HG03159 (cell line): Measurements from ENCODE around the gene ME3.
"Not testable (repeated sequence)": the region's sequence is repeated elsewhere in the genome, so short reads cannot be mapped to it uniquely, and the experiment has no call there.

ENCODE experiments used
- ATAC-seq: cut with Tn5 transposase; IDR thresholded peaks from one replicate; pipeline ENCODE4 v1.9.1; 2021; ENCODE audit warnings: mild to moderate bottlenecking, moderate library complexity; ENCODE audit not compliant: unreplicated experiment

The ME3 gene

DNA sequence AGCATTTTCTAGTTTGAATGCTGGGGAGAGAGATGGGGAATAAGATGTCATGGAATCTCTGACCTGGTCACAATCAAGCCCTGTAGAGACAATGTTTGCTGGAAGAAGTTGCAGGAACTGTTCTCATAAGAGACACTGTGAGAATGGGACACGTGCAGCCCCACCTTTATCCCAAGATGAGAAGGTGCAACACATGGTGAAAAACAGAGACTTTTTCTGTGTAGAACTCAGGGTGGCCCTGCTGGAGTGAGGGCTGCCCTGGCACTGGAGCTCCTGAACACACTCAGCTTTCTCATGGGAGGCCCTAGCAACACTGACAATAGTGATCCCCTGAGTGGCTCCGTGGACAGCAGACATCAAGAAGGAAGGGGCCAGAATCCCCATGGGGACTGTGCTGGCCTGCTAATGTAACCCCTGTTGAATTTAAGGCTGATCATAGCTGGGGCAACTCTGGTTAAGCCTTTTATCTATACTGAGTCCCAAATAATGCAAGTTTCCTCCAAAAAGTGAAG lies 106.6 kb downstream of the ME3 start:
- ATAC-seq: no peak

DNA sequence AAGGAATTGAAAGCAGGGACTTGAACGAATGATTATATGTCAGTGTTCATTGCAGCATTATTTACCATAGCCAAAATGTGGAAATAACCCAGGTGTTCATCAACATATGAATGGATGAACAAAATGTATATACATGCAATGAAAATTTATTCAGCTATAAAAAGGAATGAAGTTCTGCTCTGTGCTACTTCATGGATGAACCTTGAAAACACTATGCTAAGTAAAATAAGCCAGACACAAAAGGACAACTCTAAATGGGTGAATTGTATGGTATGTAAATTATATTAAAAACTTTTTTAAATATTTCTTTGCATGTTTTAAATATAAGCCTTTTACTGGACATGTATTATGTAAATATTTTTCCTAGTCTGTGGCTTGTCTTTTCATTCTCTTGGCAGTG lies 107.0 kb downstream of the ME3 start:
- no peak for ATAC-seq

DNA sequence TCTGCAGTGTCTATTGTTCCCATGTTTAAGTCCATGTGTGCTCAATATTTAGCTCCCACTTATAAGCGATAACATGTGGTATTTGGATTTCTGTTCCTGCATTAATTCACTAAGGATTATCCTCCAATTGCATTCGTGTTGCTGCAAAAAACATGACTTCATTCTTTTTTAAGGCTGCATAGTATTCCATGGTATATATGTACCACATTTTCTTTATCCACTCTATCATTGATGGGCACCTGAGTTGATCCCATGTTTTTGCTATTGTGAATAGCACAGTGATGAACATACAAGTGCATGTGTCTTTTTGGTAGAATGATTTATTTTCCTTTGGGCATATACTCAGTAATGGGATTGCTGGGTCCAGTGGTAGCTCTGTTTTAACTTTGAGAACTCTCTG lies 109.6 kb downstream of the ME3 start:
- not testable (repeated sequence) for ATAC-seq

DNA sequence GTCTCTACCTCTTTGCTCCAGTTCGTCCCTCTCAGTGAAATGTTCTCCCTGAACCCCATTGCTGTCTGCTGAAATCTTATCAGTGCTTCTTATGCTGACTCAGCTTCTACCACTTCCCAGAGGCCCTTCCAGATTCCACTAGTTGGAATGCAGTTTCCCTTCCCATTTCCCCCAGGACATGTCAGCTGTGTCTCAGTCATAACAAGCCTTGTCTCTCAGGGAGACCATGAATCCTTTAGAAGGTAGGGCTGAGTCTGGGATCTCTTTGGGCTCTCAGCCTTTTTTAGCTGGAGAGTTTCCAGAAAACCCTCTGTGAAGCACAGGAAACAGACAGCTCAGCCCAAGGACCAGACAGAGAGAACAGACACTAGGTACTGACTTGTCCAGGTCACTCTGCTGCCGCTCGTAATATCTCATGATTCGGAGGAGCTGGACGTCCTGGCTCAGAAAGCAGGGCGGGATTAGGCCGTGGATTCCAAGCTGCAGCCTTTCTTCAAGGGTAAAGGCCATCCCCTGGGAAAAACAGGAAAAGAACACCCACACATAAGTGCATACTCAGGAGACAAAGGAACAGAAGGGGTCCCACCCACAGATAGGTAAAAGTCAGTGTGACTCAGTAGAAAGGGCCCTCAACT lies 113.0 kb downstream of the ME3 start:
- no peak for ATAC-seq

DNA sequence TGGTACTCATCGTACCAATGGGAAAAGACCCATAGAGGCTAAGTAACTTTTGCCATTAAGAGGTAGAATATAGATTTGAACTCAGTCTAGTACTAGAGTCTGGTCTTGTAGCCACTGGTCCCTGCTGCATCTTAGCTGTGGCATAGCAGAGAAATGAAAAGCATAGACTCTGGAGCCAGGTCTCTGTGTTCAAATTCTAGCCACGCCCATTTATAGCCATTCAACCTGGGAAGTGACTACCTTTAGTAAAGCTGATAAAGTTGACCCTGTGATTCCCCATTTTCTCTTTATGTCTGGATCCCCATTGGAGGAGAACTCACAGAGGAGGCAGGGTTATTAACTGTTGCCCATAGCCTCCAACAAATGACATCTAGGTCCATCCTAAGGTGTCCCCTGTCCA lies 113.6 kb downstream of the ME3 start:
- no peak for ATAC-seq

DNA sequence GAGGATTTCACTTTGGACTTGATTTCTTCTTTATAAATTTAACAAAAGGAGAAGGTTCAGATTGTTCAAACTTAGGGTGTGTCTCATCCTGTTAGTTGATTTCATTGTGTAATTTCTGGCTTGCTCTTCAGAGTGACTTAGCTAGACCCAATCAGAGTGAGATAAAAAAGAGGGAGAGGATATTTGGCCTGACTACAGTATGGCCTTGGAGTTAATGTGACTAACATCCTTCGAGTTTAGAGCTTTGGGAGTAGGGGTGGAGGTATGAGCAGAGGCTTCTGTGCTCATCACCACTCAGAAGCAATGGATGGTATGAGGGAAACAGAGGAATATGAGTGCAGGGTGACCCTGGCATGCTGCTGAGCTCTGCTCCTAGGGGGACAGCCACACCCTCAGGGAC lies 114.2 kb downstream of the ME3 start:
- no peak for ATAC-seq

DNA sequence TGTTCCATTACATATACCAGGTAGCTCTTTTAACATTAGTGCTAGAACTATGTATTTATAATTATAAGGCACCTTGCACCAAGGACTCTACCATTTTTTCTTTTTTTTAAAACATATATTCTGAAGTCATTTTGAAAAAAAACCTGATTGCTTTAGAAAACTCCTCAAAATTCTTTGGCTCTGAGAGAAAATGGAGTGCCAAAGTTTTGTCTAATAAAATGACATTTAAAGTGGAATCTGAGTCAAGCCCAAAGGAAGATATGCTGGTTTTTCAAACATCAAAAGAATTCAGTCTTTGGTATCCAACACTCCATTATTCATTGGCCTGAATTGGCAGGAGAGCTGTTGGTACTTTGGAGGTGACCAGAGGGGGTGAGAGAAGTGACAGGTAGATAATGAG lies 116.5 kb downstream of the ME3 start:
- ATAC-seq: no peak

DNA sequence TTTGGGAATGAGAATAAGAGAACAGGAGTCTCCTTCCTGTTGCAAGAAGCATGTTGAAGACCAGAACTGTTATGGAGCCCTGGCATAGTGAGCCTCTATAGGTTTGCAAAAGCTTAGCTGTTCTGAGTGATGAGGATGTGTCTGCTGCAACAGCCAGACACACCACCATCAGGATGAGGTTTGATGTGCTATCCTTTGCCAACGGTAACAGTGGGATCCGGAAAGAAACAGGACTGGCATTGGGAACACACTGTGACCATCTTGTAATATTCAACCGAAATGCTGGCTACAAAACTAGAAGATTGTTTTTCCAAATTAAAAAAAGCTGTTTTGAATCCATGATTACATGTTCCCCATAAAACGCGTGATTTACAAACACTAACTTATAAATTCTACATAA lies 117.0 kb downstream of the ME3 start:
- ATAC-seq: no peak

DNA sequence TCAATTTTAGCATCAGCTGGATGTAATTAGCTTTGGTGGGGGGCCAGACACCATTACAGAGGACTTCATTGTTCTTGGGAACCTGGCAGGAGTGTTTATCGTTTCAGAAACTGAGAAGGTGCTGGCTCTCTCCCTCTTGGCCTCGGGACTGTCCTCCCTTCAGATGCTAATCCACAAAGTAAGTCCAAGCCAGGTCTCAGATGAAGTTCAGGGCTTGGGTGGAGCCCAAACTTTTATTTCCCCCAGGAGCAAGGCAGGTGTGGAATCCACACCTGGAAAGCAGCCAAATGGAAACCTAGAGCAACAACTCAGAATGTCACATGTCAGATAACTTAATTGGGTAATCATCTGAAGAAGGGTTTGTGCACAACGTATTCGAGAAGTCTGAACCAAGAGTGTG lies 119.2 kb downstream of the ME3 start:
- ATAC-seq: no peak

DNA sequence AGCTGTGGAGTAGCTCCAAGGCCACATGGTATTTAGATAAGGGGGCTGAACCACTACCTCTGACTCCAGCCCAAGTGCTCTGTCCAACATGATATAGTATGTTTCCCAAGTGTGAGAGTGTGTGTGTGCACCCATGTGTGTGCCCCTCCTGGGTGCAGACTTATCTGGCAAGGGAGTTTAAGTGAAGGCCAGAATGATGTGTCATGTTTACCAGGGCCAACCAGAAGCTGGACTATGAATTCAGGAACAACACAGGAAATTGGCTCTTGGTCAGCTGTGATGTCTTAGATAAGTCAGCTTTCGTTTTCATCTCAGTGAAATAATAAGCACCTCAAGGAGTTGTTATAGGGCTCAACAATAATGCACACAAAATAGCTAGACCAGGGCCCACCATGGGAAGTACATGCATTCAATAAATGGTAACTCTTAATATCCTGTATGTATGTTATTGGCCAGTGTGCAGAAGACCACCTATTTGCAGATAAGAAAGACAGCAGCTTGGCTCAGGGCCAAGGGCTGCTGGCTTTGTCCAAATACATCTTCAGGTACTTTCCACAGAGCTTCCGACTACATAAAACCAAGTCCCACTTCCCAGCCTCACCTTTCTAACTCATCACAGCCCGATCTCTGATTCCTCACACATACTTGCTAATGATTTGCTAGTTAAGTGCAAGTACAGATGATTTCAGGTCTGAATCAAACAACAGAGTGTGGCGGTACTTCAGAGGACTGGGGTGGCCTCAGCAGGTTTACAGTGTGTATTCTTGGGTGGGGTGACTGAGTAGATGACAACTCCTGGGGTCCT lies 120.9 kb downstream of the ME3 start:
- no peak for ATAC-seq

DNA sequence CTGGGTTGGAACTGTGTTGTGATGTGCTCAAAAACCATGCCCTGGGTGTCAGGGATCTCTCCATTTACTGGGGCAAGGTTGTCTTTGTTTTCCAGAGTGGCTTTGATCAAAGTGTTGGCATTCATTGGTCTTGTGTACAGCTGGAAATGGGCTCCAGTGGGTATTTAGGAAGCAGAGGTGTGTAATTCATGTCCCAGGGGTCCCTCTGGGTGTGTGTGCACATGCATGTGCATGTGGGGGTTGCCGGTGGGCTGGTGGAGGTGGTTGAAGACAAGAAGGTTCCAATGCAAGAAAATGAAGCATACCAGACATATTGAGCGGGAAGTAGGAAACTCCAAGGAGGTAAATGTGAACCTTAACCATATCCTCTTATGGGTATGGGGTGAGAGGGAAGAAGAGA lies 121.7 kb downstream of the ME3 start:
- no peak for ATAC-seq

DNA sequence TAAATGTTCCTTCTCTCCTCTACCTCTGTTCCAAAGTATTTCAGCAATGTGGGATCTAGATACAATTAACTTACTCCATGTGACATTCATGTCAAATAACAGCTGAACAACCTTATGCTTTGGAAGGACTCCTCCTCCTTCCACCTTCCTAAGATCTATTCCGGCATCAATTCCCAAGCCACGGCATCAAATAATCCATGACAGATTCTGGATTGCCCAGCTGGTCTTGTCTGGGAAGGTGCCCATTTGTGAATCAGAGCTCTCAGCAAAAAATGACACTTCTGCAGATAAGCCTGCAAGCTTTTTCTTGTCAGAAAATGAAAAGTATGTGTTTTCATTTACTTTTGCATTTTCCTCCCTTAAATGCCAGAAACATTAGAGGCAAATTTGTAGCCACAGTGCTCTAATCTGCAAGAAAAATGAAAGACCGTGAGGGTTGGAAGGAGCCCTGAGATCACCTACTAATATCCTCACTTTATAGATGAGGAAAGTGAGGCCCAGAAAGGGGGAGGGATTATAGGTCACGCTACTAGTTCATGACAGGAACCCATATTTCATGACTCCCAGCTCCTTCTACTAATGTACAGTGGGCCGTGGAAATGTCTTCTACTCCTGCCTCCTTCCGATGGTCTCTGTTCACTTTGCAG lies 124.0 kb downstream of the ME3 start:
- ATAC-seq: no peak

DNA sequence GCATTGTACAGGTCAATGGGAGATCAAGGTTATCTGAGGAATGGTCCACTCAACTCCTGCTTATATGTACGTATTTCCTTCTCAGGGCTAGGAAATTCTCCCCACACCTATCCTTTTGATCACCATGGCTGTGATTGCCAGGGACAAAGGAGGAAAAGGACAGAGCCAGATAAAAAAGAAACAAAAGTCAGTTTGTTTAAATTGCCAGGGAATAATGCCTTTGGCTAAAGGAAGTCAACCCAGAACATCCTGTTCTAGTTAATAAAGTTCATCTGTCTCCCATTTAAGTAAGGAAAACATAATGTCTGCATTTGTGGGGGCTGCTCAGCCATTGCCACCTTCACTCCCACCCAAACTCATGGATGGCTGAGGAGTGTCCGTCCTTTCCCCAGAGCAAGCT lies 124.7 kb downstream of the ME3 start:
- no peak for ATAC-seq

DNA sequence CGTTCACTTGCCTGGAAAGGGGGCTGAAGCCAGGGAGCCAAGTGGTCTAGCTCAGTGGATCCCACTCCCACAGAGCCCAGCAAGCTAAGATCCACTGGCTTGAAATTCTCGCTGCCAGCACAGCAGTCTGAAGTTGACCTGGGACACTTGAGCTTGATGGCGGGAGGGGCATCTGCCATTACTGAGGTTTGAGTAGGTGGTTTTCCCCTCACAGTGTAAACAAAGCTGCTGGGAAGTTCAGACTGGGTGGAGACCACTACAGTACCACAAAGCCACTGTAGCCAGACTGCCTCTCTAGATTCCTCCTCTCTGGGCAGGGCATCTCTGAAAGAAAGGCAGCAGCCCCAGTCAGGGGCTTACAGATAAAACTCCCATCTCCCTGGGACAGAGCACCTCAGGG lies 131.1 kb downstream of the ME3 start:
- not testable (repeated sequence) for ATAC-seq

DNA sequence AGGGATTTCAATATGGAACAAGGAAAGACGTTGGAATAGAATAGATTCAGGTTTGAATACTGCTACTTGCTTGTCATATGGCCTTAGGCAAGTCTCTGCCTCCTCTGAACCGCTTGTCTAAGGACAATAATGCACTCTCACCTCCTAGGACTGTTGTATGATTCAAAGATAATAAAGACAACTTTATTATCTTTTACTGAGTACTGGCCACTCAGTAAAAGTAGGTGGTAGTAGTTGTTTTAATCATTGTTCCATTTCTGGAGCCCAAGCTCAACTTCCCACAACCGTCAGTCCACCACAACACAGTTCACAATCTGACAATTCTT lies 134.2 kb downstream of the ME3 start:
- ATAC-seq: no peak

DNA sequence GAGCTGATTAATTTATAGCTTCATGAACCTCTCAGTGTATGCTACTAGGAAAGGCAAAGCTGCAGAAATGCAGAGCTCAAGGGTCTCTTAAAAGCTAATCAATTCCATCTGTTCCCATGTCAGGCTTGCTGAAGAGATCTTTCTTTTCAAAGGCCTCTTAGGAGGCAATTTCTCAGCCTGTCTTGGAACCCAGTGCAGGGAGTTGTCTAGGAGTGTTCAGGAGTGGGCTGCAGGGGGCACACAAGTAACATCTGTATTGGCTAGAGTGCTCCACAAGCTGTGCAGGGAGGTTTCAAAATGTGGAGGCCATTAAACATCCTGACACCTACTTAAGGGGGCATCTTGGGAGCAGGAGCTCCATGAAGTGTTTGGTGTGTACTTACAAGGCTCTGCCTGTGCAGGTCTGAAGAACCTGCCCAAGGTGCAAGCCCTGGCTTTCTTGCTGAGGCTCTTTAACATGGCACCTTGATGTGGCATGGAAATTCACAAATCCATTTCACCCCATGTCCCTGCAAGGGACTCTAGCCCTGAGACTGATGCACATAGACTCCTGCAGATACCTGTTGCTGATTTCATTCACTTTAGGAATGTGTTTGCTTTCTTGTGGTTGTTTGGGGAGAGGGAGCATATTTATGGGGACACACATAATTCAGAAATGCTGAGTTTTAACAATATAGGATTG lies 134.7 kb downstream of the ME3 start:
- ATAC-seq: no peak

DNA sequence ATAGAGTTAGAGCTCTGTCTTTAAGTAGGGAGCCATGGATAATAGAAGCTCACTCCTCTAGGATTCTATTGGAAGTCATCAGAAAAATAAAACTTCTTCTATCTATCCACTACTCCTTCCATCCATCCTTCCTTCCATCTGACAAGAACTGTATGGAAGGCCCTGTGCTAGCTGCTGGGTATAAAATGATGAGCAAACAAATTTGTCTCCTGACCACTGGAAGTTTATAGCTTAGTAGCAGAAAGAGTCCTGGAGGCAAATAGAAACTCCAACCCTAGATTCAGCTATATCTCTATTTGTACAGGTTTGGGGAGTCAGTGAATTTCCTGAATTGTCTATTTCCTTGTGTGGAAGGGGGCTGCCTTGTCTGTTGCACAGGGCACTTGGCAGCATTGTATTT lies 136.6 kb downstream of the ME3 start:
- ATAC-seq: no peak

DNA sequence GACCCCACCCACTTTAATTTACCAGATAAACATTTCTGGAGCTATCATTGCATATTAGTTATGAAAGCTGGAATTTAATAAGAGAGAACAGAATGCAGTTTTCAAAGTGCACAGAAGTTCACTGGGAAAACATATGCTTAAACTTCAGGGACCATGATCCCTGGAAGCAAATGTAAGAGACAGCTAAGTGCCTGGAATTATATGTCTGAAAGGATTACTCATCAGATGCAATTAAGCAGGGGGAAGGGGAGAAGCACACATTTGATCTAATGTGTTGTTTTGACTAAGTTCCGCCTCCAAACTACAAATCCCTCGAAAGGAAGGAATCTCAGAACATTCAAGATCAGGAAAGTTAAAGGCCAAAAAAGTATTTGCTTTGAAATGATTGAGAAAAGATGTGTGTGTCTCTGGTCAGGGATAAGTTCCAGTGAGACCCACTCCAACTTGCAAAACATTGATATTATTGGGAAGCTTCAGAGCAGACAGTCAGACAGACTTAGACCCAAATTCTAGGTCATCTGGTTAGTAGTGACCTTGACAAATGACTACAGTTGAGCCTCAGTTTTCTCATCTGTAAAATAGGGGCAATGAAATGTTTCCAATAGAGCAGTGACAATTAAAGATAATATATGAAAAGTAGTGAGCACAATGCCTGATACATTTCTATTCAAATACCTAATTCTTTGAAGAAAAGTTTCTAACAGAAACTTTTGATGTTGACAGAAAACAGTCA lies 147.6 kb downstream of the ME3 start:
- no peak for ATAC-seq

DNA sequence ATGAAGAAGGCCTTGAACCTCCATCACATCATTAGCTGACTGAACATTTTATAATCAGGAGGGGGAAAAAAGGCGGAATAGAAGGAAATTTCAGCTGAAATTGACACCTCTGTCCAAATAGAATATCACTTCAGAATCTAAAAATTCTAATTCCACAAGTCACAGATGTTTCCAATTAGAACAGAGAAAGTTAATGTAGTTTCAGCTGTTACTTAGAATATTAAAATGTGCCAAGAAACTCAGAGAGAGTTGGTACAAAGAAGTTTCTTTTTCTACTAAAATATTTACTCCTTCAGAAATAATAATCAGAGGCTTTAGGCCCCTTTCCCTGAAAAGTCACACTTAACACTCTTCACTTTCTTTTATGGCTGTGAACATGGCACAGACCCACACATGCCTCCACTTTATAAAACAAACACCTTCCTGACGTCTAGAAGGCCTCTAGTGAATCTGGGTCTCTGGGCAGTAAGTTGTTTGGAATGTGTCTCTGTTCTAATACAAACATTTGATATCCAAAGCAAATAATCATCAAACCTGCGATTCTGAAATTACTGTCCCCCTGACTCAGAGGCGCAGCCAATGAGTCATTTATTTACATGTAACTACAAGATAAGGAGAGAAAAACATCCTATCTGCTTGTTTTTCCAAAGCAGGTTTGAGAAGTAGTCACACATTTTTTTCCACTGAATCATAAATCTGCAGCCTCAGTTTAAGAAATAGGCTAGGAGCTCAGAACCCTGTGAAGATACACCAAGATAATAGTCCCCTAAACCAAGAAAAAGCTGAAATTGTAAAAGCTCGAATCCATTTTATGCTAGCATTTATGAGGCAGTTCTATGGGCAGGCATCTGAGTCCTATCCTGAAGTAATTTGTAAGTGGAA lies 148.4 kb downstream of the ME3 start:
- no peak for ATAC-seq

DNA sequence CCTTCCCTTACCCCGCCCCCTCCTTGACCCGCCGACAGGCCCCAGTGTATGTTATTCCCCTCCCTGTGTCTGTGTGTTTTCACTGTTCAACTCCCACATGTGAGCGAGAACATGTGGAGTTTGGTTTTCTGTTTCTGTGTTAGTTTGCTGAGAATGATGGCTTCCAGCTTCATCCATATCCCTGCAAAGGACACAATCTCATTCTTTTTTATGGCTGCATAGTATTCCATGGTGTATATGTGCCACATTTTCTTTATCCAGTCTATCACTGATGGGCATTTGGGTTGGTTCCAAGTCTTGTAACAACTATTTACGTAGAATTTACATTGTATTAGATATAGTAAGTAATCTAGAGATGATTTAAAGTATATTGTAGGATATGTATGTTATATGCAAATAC lies 149.9 kb downstream of the ME3 start:
- ATAC-seq: not testable (repeated sequence)
